B cell (primary cell): Measurements from ENCODE around the gene ANK2. TPM values are rescaled to one million over a fixed set of nuclear protein-coding genes. Genes with fewer than 3 reads are reported as not detected.

ENCODE experiments used
- ATAC-seq: fragments of 200-7000 bp; cut with Tn5 transposase; one replicate; pipeline ENCODE4 v1.10.0; 2021; ENCODE audit warnings: low read depth, mild to moderate bottlenecking, moderate number of reproducible peaks, moderate library complexity
- CTCF ChIA-PET: fragments of 350-600 bp; sonication (Branson Sonifier 250); formaldehyde crosslinking; loops from one replicate; lab custom pipeline; 2021; ENCODE audit warnings: antibody characterized with exemption, inconsistent platforms; lab: Charles Lee
- POLR2A ChIA-PET: fragments of 350-600 bp; sonication (Branson Sonifier 250); formaldehyde crosslinking; loops from one replicate; lab custom pipeline; 2021; ENCODE audit warnings: antibody characterized with exemption; lab: Charles Lee
- DNase-seq: peaks from one replicate; pipeline ENCODE4 v3.0.0; 2013
- H2AFZ ChIP-seq: 2 replicates; pipeline ENCODE4 v1.6.1; 2012; ENCODE audit warnings: mild to moderate bottlenecking, low read depth, low read length; ENCODE audit not compliant: insufficient read depth, poor library complexity, severe bottlenecking
- H3K27ac ChIP-seq, 2 donors: 1 replicate in 1 of 2; 2 replicates in 1 of 2; pipeline ENCODE4 v1.5.1; 2012 to 2013; ENCODE audit warnings: low read length in 2 of 2, mild to moderate bottlenecking in 2 of 2, moderate library complexity in 1 of 2
- H3K27me3 ChIP-seq, 4 experiments: fragments of 200-600 bp in 1 of 4; sonication (generic) in 1 of 4; replicated peaks in 1 of 4; 1 replicate in 2 of 4; 2 replicates in 2 of 4; pipeline versions ENCODE4 v1.6.1 to v1.7.0; 2013 to 2016; ENCODE audit warnings: low read length in 3 of 4, mild to moderate bottlenecking in 2 of 4, mixed read lengths in 1 of 4, moderate library complexity in 1 of 4; ENCODE audit not compliant: insufficient read depth in 4 of 4, control insufficient read depth in 3 of 4; ENCODE audit errors: control extremely low read depth in 1 of 4
- H3K36me3 ChIP-seq, 2 experiments: replicated peaks in 1 of 2; 1 replicate in 1 of 2; 2 replicates in 1 of 2; pipeline versions ENCODE4 v1.6.1 to v1.7.1; 2013; ENCODE audit warnings: low read length in 1 of 2; ENCODE audit not compliant: insufficient read depth in 2 of 2, control insufficient read depth in 1 of 2; ENCODE audit errors: control extremely low read depth in 1 of 2, extremely low read depth in 1 of 2
- H3K4me1 ChIP-seq, 2 donors: fragments of 200-600 bp in 1 of 2; sonication (generic) in 1 of 2; 1 replicate in 1 of 2; 2 replicates in 1 of 2; pipeline versions ENCODE4 v1.5.1 to v1.6.1; 2013 to 2017; ENCODE audit warnings: low read length in 2 of 2; ENCODE audit not compliant: control insufficient read depth in 2 of 2, insufficient read depth in 2 of 2
- H3K4me2 ChIP-seq: replicated peaks from 2 replicates; pipeline ENCODE3; 2012; ENCODE audit warnings: mild to moderate bottlenecking, low read depth, low read length; ENCODE audit not compliant: poor library complexity, severe bottlenecking
- H3K4me3 ChIP-seq, 5 experiments: fragments of 200-600 bp in 1 of 5; sonication (generic) in 1 of 5; 1 replicate in 3 of 5; 2 replicates in 2 of 5; pipeline versions ENCODE4 v1.5.1 to v1.7.0; 2011 to 2016; ENCODE audit warnings: low read length in 4 of 5, mild to moderate bottlenecking in 4 of 5, low read depth in 2 of 5, control low read depth in 1 of 5, moderate library complexity in 1 of 5; ENCODE audit not compliant: insufficient read depth in 1 of 5; ENCODE audit errors: control extremely low read depth in 1 of 5, extremely low read depth in 1 of 5
- H3K79me2 ChIP-seq: fragments of 200-600 bp; sonication (generic); one replicate; pipeline ENCODE4 v1.6.0; 2016; ENCODE audit warnings: low read length; ENCODE audit not compliant: control insufficient read depth, insufficient read depth
- H3K9ac ChIP-seq: fragments of 200-600 bp; sonication (generic); 2 replicates; pipeline ENCODE4 v1.6.1; 2017; ENCODE audit warnings: mild to moderate bottlenecking, low read length, moderate library complexity
- H3K9me3 ChIP-seq, 3 donors: one replicate each; pipeline versions ENCODE4 v1.6.1 to v1.7.1; 2013; ENCODE audit warnings: low read length in 2 of 3; ENCODE audit not compliant: control insufficient read depth in 2 of 3, insufficient read depth in 1 of 3; ENCODE audit errors: control extremely low read depth in 1 of 3
- H4K20me1 ChIP-seq: 2 replicates; pipeline ENCODE4 v1.6.0; 2012; ENCODE audit warnings: mild to moderate bottlenecking, low read length; ENCODE audit not compliant: insufficient read depth, control insufficient read depth, poor library complexity, severe bottlenecking
- H3K27ac Mint-ChIP-seq: one replicate; pipeline ENCODE4 v1.8.0; 2021; ENCODE audit warnings: mixed read lengths
- H3K27me3 Mint-ChIP-seq: one replicate; pipeline ENCODE4 v1.8.0; 2021; ENCODE audit warnings: mixed read lengths
- H3K4me1 Mint-ChIP-seq: one replicate; pipeline ENCODE4 v1.8.0; 2021; ENCODE audit warnings: mixed read lengths
- H3K4me3 Mint-ChIP-seq: one replicate; pipeline ENCODE4 v1.8.0; 2021; ENCODE audit warnings: mixed read lengths
- H3K9me3 Mint-ChIP-seq: one replicate; pipeline ENCODE4 v1.8.0; 2022; ENCODE audit warnings: mixed read lengths; ENCODE audit not compliant: insufficient read depth
- EZH2 ChIP-seq: IDR thresholded peaks from 2 replicates; pipeline ENCODE4 v1.6.1; 2012; ENCODE audit warnings: borderline replicate concordance, low read depth, mild to moderate bottlenecking, moderate library complexity, low read length; ENCODE audit not compliant: insufficient read depth, poor library complexity, severe bottlenecking
- WGBS: methylation state at CpG from one replicate; pipeline ENCODE4 v1.1.5; 2013; ENCODE audit warnings: missing lambda C conversion rate; ENCODE audit not compliant: insufficient coverage; 5-methylcytosine and 5-hydroxymethylcytosine counted together
- intact Hi-C: fragments of 100-400 bp; cut with micrococcal nuclease; formaldehyde crosslinking; loops from one replicate; pipeline ENCODE4 v1.10.0; 2022
- polyA plus RNA-seq: library from polyadenylated mRNA; depleted of rRNA; stranded (reverse); fragments of >200 nt; gene quantifications from 2 replicates; pipeline ENCODE4 v1.2.3, GENCODE V29; 2012
- total RNA-seq, 2 donors: library from RNA; stranded (reverse); fragments of 120-200 nt in 1 of 2; gene quantifications; 1 replicate in 1 of 2; 2 replicates in 1 of 2; pipeline versions ENCODE4 v1.2.3 to v1.2.4, GENCODE V29; 2013 to 2022
- TF ChIP-seq, protein P1 (sequence below): fragments of 200-600 bp; IDR thresholded peaks from one replicate; pipeline ENCODE4 v1.8.0; 2022; ENCODE audit warnings: antibody characterized with exemption, mild to moderate bottlenecking

Gene ANK2
- total and polyA plus RNA-seq, 2 donors (not counting 1 experiment from before 2014, with no cell fraction given): 0.16 to 3.6 TPM

DNA sequence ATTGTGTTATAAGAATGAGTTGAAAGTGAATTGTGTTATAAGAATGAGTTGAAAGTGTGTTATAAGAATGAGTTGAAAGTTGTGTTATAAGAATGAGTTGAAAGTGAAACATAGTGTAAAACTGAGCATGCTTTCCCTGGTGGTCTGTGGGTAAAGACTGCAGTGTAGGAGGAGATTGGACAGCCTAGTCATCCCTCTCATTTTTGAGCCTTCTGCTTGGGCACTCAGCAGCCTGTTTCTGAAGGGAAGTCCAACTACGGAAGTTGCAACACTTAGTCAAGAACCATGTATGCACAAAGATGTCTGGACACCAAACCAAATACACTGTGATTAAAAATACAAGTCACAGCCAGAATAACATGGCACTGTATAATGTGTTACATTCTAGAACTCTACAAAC, 72.6 kb downstream of the ANK2 start:
- no peak overlapping the region for H3K9ac ChIP-seq
- H3K4me2 ChIP-seq: no peak overlapping the region
- ChIA-PET POLR2A (no interaction called here), CTCF (no interaction called here)
- H3K27me3 Mint-ChIP-seq: peaks cover 6% of the 10 kb centered on the region
- intact Hi-C loops: no loop called here
- no peak overlapping the region for H3K27ac Mint-ChIP-seq
- ATAC-seq: no peak
- H3K4me3 ChIP-seq: no peak overlapping the region
- no peaks in the 10 kb centered on the region for H3K4me1 Mint-ChIP-seq
- no peak overlapping the region for H3K4me3 Mint-ChIP-seq
- TF ChIP-seq, protein P1, sequence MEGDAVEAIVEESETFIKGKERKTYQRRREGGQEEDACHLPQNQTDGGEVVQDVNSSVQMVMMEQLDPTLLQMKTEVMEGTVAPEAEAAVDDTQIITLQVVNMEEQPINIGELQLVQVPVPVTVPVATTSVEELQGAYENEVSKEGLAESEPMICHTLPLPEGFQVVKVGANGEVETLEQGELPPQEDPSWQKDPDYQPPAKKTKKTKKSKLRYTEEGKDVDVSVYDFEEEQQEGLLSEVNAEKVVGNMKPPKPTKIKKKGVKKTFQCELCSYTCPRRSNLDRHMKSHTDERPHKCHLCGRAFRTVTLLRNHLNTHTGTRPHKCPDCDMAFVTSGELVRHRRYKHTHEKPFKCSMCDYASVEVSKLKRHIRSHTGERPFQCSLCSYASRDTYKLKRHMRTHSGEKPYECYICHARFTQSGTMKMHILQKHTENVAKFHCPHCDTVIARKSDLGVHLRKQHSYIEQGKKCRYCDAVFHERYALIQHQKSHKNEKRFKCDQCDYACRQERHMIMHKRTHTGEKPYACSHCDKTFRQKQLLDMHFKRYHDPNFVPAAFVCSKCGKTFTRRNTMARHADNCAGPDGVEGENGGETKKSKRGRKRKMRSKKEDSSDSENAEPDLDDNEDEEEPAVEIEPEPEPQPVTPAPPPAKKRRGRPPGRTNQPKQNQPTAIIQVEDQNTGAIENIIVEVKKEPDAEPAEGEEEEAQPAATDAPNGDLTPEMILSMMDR: no peak
- no peak for TF ChIP-seq EZH2
- no peaks in the 10 kb centered on the region for H3K27me3 ChIP-seq
- no peaks in the 10 kb centered on the region for H3K9me3 ChIP-seq
- H3K4me1 ChIP-seq: no peaks in the 10 kb centered on the region
- no peak overlapping the region for H3K27ac ChIP-seq
- no CpG with 5 or more reads among the region's 1 CpG for WGBS
- DNase-seq: no peak
- H4K20me1 ChIP-seq: no peaks in the 10 kb centered on the region
- H3K79me2 ChIP-seq: no peaks in the 10 kb centered on the region
- H3K36me3 ChIP-seq: no peaks in the 10 kb centered on the region
- no peaks in the 10 kb centered on the region for H3K9me3 Mint-ChIP-seq
- H2AFZ ChIP-seq: no peak overlapping the region

DNA sequence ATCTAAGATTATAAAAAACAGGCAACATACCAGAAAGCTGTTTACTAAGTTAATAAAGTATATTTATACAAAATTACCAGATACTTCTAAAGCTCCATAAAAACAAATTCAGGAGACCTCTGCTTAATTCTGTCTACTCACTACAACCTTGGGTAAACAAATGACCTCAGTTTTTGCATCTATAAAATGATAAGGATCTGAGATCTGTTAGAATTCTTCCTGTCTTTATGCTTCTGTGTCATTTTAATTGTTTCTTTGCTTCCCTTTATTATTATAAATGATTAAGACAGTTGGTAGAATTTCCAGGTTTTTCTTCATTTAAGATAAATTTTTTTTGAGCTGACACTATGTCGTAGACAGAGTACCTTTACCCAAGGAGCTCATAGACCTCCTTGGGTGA, 76.0 kb downstream of the ANK2 start:
- WGBS: no CpG with 5 or more reads among the region's 1 CpG
- H3K4me3 ChIP-seq: no peak overlapping the region
- ChIA-PET POLR2A (no interaction called here), CTCF (no interaction called here)
- H3K9ac ChIP-seq: no peak overlapping the region
- intact Hi-C loops: no loop called here
- Mint-ChIP-seq H3K4me3 (no peak overlapping the region), H3K27me3 (peaks cover 6% of the 10 kb centered on the region), H3K4me1 (no peaks in the 10 kb centered on the region), H3K27ac (no peak overlapping the region), H3K9me3 (no peaks in the 10 kb centered on the region)
- ATAC-seq: no peak
- H3K79me2 ChIP-seq: no peaks in the 10 kb centered on the region
- no peak for DNase-seq
- no peaks in the 10 kb centered on the region for H3K9me3 ChIP-seq
- H3K36me3 ChIP-seq: no peaks in the 10 kb centered on the region
- H4K20me1 ChIP-seq: no peaks in the 10 kb centered on the region
- H3K4me2 ChIP-seq: no peak overlapping the region
- H2AFZ ChIP-seq: no peak overlapping the region
- H3K27ac ChIP-seq: no peak overlapping the region
- TF ChIP-seq EZH2: no peak
- TF ChIP-seq, protein P1: no peak
- H3K4me1 ChIP-seq: no peaks in the 10 kb centered on the region
- no peaks in the 10 kb centered on the region for H3K27me3 ChIP-seq
